Keratinocyte (primary cell): Measurements from ENCODE around the gene C1orf50. TPM values are rescaled to one million over a fixed set of nuclear protein-coding genes. Genes with fewer than 3 reads are reported as not detected.

Experiments used
- DNase-seq: peaks from one replicate; pipeline ENCODE4 v3.0.0-alpha.2; 2011; ENCODE audit warnings: low read depth, missing footprints, low spot score
- FAIRE-seq: peaks from 2 replicates; lab custom pipeline; 2011; peaks lifted over from hg19 to GRCh38; lab: Jason Lieb, UNC
- H2AFZ ChIP-seq: 2 replicates; pipeline ENCODE4 v1.6.0; 2012; ENCODE audit warnings: low read length, control low read depth, inconsistent platforms; ENCODE audit not compliant: control insufficient read depth
- H3K27ac ChIP-seq: 2 replicates; pipeline ENCODE4 v1.5.1; 2011; ENCODE audit warnings: low read length; ENCODE audit not compliant: control insufficient read depth, insufficient read depth
- H3K27me3 ChIP-seq: 3 replicates; pipeline ENCODE4 v1.6.0; 2011; ENCODE audit warnings: low read length; ENCODE audit not compliant: control insufficient read depth, insufficient read depth; ENCODE audit errors: extremely low read depth
- H3K36me3 ChIP-seq, 2 experiments: 2 replicates in 1 of 2; 3 replicates in 1 of 2; pipeline ENCODE4 v1.5.1; 2011; ENCODE audit warnings: low read length in 2 of 2, mild to moderate bottlenecking in 1 of 2; ENCODE audit not compliant: control insufficient read depth in 2 of 2, insufficient read depth in 2 of 2; ENCODE audit errors: extremely low read depth in 1 of 2
- H3K4me1 ChIP-seq: 3 replicates; pipeline ENCODE4 v1.5.1; 2011; ENCODE audit warnings: low read length; ENCODE audit not compliant: control insufficient read depth, insufficient read depth; ENCODE audit errors: extremely low read depth
- H3K4me2 ChIP-seq: 3 replicates; pipeline ENCODE4 v1.6.0; 2011; ENCODE audit warnings: low read depth, low read length; ENCODE audit not compliant: control insufficient read depth, insufficient read depth; ENCODE audit errors: extremely low read depth
- H3K4me3 ChIP-seq, 3 experiments: fragments of 200-600 bp in 1 of 3; sonication (generic) in 1 of 3; 2 replicates in 2 of 3; 3 replicates in 1 of 3; pipeline ENCODE4 v1.5.1; 2011 to 2016; ENCODE audit warnings: low read length in 3 of 3, mild to moderate bottlenecking in 3 of 3, control low read depth in 2 of 3, inconsistent platforms in 1 of 3, low read depth in 1 of 3, mixed read lengths in 1 of 3, mixed run types in 1 of 3, moderate library complexity in 1 of 3; ENCODE audit not compliant: control insufficient read depth in 2 of 3, insufficient read depth in 2 of 3; ENCODE audit errors: extremely low read depth in 1 of 3
- H3K79me2 ChIP-seq: 2 replicates; pipeline ENCODE4 v1.6.0; 2012; ENCODE audit warnings: low read length; ENCODE audit not compliant: control insufficient read depth, insufficient read depth
- H3K9ac ChIP-seq: 3 replicates; pipeline ENCODE4 v1.6.0; 2011; ENCODE audit warnings: low read length; ENCODE audit not compliant: control insufficient read depth, insufficient read depth; ENCODE audit errors: extremely low read depth
- H3K9me1 ChIP-seq: 3 replicates; pipeline ENCODE4 v1.6.0; 2011; ENCODE audit warnings: low read length; ENCODE audit not compliant: control insufficient read depth, insufficient read depth; ENCODE audit errors: extremely low read depth
- H3K9me3 ChIP-seq: 2 replicates; pipeline ENCODE4 v1.5.1; 2012; ENCODE audit warnings: low read depth, low read length; ENCODE audit not compliant: control insufficient read depth
- H4K20me1 ChIP-seq: 3 replicates; pipeline ENCODE4 v1.6.0; 2011; ENCODE audit warnings: low read length; ENCODE audit not compliant: control insufficient read depth, insufficient read depth; ENCODE audit errors: extremely low read depth
- CTCF ChIP-seq, 3 experiments: IDR thresholded peaks in 1 of 3; conservative IDR thresholded peaks in 1 of 3; optimal IDR thresholded peaks in 1 of 3; 2 replicates in 2 of 3; 3 replicates in 1 of 3; pipeline versions ENCODE3 to v1.5.1; 2011; ENCODE audit warnings: low read length in 3 of 3, mild to moderate bottlenecking in 3 of 3, moderate library complexity in 2 of 3, control low read depth in 1 of 3, inconsistent platforms in 1 of 3; ENCODE audit not compliant: insufficient read depth in 2 of 3; ENCODE audit errors: extremely low read depth in 1 of 3
- EZH2 ChIP-seq: IDR thresholded peaks from one replicate; pipeline ENCODE4 v1.6.1; 2012; ENCODE audit warnings: inconsistent platforms, mild to moderate bottlenecking, low read length, moderate library complexity
- dilution Hi-C: fragments of 300-500 bp; cut with MboI; formaldehyde crosslinking; loops from one replicate; pipeline ENCODE4 v1.7.0; 2020; ENCODE audit warnings: low sequenced_read_pairs; ENCODE audit not compliant: extremely low pct_ligation_motif_present
- polyA plus RNA-seq, 5 experiments: library from polyadenylated mRNA; depleted of rRNA in 3 of 5; stranded (reverse) in 3 of 5; stranded (forward) in 1 of 5; unstranded in 1 of 5; fragments of >200 nt; gene quantifications; 1 replicate in 1 of 5; 2 replicates in 3 of 5; 3 replicates in 1 of 5; pipeline versions ENCODE4 v1.2.1 to v1.2.3, GENCODE V29; 2011 to 2012; ENCODE audit warnings: missing spikeins in 2 of 5, low read depth in 1 of 5, low replicate concordance in 1 of 5

The C1orf50 gene
- polyA plus RNA-seq, 1 donor (not counting 4 experiments of a cell fraction or from before 2014, with no cell fraction given), result 9.6 TPM

GRCh38 chr1:42820813-42821212 lies 53.8 kb downstream of the C1orf50 start:
- dilution Hi-C loops, result no loop called here
- TF ChIP-seq CTCF (optimal IDR thresholded peaks at IDR 0.05 in 1 of 3, IDR thresholded peaks at IDR 0.05 in 1 of 3, conservative IDR thresholded peaks at IDR 0.05 in 1 of 3; ENCODE audit: extremely low read depth in 1 of 3, insufficient read depth in 2 of 3, low read length in 3 of 3), result no peak
- TF ChIP-seq EZH2, result no peak
- Histone ChIP-seq H3K27ac (no peak overlapping the region), H2AFZ (no peak overlapping the region), H3K36me3 (no peaks in the 10 kb centered on the region), H3K4me1 (peaks cover 13% of the 10 kb centered on the region), H3K9ac (no peak overlapping the region), H3K79me2 (no peaks in the 10 kb centered on the region), H3K4me2 (no peak overlapping the region), H3K9me3 (no peaks in the 10 kb centered on the region), H3K4me3 (no peak overlapping the region), H3K9me1 (no peaks in the 10 kb centered on the region), H3K27me3 (no peaks in the 10 kb centered on the region), H4K20me1 (no peaks in the 10 kb centered on the region)
- DNase-seq (no peak), FAIRE-seq (no peak)

- Histone ChIP-seq H3K79me2 (no peaks in the 10 kb centered on the region), H3K27me3 (no peaks in the 10 kb centered on the region), H3K4me2 (no peak overlapping the region), H3K9me3 (no peaks in the 10 kb centered on the region), H3K4me3 (no peak overlapping the region), H3K4me1 (peaks cover 8% of the 10 kb centered on the region), H3K36me3 (no peaks in the 10 kb centered on the region), H3K9ac (no peak overlapping the region), H3K9me1 (no peaks in the 10 kb centered on the region), H2AFZ (no peak overlapping the region), H3K27ac (no peak overlapping the region), H4K20me1 (no peaks in the 10 kb centered on the region)
- FAIRE-seq, result no peak
- no peak for DNase-seq
- dilution Hi-C loops, result no loop called here
- TF ChIP-seq CTCF (optimal IDR thresholded peaks at IDR 0.05 in 1 of 3, IDR thresholded peaks at IDR 0.05 in 1 of 3, conservative IDR thresholded peaks at IDR 0.05 in 1 of 3; ENCODE audit: extremely low read depth in 1 of 3, insufficient read depth in 2 of 3, low read length in 3 of 3) (no peak), EZH2 (no peak)
Observed at GRCh38 chr1:42821690-42822089, 54.6 kb downstream of the C1orf50 start.
